ENCODE results near the gene BOD1L1.
A peak's percentile ranks its signal among the peaks of the same experiment; 100 is the strongest.
"Not testable (repeated sequence)": the region's sequence is repeated elsewhere in the genome, so short reads cannot be mapped to it uniquely, and the experiment has no call there.

BOD1L1 gene

DNA sequence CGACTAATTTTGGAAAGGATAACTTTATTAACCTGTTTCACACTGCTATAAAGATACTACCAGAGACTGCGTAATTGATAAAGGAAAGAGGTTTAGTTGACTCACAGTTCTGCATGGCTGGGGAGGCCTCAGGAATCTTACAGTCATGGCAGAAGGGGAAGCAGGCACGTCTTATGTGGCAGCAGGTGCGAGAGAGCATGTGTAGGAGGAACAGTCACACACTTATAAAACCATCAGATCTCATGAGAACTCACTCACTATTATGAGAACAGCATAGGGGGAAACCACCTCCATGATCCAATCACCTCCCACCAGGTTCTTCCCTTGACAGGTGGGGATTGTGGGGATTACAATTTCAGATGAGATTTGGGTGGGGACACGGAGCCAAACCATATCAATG, 67.4 kb downstream of the BOD1L1 start:
- not testable (repeated sequence) for DNase-seq (ENCODE audit: low read depth in 4 of 4, low spot score in 1 of 4)

- no peak for DNase-seq (ENCODE audit: low read depth in 4 of 4, low spot score in 1 of 4)
Observed at GRCh38 chr4:13559413-13559812, 68.1 kb downstream of the BOD1L1 start.

DNA sequence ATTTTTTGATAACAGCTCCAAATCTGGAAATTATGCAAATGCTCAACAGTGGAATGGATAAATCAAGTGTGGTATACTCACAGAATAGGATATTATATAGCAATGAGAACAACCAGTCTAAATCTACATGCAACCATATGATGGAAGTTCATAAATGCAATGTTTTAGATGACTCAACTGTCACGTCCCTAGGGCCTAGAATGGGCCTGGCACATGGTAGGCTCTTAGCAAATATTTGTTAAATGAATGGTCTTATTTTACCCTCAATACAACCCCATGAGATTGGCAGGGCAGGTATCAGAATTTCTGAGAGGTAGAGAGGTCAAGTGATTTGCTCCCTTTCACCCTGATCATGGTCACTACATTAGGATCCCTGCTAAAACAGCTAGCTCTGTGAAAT, 68.6 kb downstream of the BOD1L1 start:
- no peak for DNase-seq (ENCODE audit: low read depth in 4 of 4, low spot score in 1 of 4)

DNA sequence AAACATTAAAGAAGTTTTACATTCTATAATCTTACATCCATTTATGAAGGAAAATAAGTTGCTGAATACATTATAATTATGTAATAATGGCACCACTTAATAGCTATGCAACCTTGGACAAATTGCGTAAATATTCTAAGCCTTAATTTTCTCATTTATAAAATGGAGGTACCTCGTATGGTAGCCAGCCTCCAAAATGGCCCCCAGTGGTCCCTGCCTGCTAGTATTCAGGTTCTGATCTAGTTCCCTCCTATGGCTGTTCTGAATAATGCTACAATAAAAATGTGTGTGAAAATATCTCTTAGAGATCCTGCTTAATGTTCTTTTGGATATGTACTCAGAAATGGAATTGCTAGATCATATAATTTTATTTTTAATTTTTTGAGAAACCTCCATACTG, 72.2 kb downstream of the BOD1L1 start:
- no peak for DNase-seq (ENCODE audit: low read depth in 4 of 4, low spot score in 1 of 4)

DNA sequence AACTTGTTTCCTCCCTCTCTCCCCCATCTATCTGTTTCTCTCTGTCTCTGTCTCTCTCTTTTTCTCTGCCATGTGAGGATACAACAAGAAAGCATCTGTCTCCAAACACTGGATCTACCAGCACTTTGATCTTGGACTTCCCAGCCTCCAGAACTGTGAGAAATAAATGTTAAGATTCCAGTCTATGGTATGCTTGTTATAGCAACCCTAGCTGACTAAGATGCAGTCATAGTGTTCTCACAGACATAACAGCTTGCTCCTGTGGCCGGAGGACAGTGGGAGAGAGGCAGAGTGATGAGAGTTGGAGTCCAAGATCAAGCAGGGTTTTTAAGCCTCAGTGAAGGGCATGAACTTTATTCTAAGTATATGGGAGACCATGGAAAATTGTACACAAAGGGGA, 74.4 kb downstream of the BOD1L1 start:
- DNase-seq (ENCODE audit: low read depth in 4 of 4, low spot score in 1 of 4): no peak

- peak; percentile 77 to 85 (median 82) for DNase-seq (ENCODE audit: low read depth in 4 of 4, low spot score in 1 of 4)
Observed at GRCh38 chr4:13548984-13549546, 78.5 kb downstream of the BOD1L1 start.

GRCh38 chr4:13548059-13548983, 79.2 kb downstream of the BOD1L1 start:
- DNase-seq (ENCODE audit: low read depth in 4 of 4, low spot score in 1 of 4): no peak

DNA sequence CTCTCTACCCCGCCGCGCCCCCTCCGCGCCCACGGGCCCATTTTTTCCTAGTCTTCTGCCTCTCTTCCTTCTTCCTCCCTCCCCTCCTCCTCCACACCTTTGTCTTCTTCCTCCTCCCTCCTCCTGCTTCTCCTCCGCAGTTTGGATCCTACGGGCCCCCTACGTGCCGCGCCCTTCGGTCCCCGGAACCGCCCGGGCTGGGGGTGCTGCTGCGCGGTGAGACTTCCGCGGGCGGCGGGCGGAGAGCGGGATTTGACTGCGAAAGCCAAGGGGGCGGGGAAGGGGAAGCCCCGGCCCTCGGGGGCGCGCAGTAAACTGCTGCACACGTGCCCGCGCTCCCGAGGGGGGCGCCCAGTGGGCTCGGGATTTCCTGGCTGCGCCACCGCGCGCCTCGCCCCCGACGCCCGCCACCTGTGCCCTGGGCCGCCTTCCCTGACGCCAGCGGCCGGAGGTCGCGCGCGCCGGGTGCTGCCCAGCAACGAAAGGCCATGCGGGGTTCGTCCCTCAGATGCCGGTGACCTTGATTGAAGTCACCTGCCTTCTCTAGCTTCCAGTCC, 80.0 kb downstream of the BOD1L1 start:
- DNase-seq (ENCODE audit: low read depth in 4 of 4, low spot score in 1 of 4): no peak

GRCh38 chr4:13546941-13547484, 80.5 kb downstream of the BOD1L1 start:
- DNase-seq (ENCODE audit: low read depth in 4 of 4, low spot score in 1 of 4): no peak

DNA sequence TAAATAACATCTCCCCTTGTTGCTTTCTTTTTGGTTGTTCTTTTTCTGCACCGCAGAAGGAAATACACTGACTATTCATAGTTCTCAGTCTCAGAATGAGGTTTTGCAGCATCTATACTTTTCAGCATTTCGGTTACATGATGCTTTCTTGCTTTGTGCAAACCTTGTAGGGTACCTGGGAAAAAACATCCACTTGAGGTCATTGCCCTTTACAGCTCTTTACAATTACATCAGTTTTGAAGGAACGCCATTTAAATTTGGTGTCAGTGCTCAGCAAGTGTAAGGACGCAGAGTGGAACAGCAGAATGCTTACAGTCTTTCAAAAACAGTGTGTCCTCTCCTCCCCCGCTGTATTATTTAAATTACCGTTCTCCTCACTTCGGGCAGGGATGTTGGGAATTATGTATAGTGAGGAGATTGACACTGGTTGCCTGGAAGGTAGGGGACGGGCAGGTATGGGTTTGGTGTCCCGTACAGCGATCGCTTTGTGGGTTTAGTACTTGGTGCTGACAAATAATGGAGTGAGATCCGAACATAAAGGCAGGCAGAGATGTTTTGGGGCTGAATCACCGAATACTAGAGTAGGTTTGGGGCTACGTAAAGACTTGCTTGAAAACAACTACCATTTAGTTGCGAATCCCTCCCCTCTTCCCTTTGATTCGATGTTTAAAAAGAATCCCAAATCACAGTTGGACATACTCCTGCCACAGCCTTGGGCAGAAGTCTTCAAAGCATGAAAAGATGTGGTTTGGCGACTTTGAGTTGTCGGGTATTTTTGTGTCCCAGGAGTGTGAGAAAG, 81.2 kb downstream of the BOD1L1 start:
- DNase-seq (ENCODE audit: low read depth in 4 of 4, low spot score in 1 of 4): no peak

GRCh38 chr4:13545394-13545808, 82.1 kb downstream of the BOD1L1 start:
- no peak for DNase-seq (ENCODE audit: low read depth in 4 of 4, low spot score in 1 of 4)

DNA sequence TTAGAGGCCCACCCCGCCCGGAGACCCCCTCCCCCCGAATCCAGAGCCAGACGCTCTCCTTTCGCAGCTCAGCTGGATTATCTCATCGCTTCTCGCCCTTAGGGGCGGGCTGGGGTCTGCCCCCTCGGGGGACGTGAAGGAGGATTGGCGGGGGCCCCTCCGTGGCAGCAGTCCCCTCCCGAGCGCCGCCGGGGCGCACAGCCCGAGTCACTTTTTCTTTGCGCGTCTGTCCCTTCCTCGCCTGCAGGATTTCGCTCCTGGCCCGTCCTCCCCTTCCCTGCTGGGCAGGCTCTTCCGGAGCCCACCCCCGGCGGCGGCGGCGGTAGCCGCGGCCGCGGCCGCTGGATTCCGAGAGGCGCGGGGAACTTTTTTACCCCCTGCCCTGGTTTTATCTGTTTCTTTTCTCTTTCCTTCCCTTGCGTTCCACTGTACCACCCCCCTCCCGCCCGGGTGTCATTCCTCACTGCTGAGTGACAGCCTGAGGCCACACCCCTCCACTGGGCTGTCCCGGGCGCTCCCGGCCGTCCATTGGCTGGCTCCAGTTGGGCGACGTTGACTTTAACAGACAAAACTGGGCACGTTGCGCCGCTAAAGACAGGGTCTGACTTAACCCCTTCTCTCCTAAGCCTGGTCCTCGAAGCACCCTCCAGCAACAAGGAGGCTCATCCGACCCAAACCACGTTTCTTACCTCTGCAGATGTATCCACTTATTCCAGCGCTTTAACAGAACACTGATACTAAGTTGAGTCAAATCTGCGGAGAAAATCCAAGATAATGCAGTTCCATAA, 82.7 kb downstream of the BOD1L1 start:
- peak in 1 of 4 experiments; percentile 56 for DNase-seq (ENCODE audit: low read depth in 4 of 4, low spot score in 1 of 4)

- DNase-seq (ENCODE audit: low read depth in 4 of 4, low spot score in 1 of 4): no peak
Observed at GRCh38 chr4:13543839-13544605, 83.5 kb downstream of the BOD1L1 start, which contains the start of gene NKX3-2. NKX3-2 (minus strand) TSS chr4:13544508; CDS start chr4:13544414, 94 bp downstream.

DNA sequence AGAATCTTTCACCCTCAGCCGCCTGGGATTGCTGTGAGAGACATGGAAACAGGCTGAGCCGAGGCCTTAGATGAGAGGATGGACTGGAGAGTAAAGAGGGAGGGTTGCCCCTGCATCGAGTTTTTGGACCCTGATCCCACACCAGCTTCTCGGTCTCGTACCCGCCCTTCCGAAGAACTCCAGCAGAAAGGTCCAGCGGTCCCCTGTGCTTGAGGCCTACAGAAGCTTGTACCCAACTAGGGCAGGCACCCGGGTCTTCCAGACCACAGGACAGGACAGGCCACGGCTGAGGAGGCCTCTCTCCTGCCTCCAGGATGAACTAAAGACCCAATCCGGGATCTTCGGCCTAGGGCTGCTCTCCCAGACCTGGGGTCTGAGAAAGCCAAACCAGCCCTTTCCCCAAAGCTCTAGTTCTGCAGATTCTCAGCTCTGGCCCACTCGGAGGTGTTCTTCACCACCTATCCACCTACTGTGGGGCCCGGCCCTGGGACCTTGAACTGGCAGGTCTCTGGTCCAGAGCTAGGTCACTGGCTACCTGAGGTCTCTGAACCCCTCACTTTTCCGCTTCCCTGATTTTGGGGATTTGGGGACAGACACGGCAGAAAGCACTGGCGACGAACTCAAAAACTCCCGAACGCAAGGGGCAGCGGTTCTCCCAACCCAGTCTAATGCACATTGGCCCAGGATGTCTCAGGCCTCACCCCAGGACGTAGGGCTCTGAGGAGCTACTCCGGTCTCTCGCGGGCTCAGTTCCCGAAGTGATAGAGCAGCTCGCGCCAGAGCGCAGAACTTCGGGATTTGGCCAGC, 84.3 kb downstream of the BOD1L1 start:
- no peak for DNase-seq (ENCODE audit: low read depth in 4 of 4, low spot score in 1 of 4)

- no peak for DNase-seq (ENCODE audit: low read depth in 4 of 4, low spot score in 1 of 4)
Observed at GRCh38 chr4:13542577-13543031, 84.9 kb downstream of the BOD1L1 start.

- no peak for DNase-seq (ENCODE audit: low read depth in 4 of 4, low spot score in 1 of 4)
Observed at GRCh38 chr4:13541720-13542576, 85.6 kb downstream of the BOD1L1 start.

GRCh38 chr4:13541176-13541604, 86.3 kb downstream of the BOD1L1 start:
- no peak for DNase-seq (ENCODE audit: low read depth in 4 of 4, low spot score in 1 of 4)

All from stimulated activated CD4-positive, alpha-beta T cell treated with anti-CD3 and anti-CD28 coated beads, Interleukin-1b, Interleukin-23, amount 100 ng/mL, for 24 hours (primary cell).